ENCODE results near the gene ADAMTS3. TPM values are rescaled to one million over a fixed set of nuclear protein-coding genes. Genes with fewer than 3 reads are reported as not detected.

ADAMTS3 gene
- total and polyA plus RNA-seq, 2 experiments from 2014 or later = 1.2 to 3.7 TPM

DNA sequence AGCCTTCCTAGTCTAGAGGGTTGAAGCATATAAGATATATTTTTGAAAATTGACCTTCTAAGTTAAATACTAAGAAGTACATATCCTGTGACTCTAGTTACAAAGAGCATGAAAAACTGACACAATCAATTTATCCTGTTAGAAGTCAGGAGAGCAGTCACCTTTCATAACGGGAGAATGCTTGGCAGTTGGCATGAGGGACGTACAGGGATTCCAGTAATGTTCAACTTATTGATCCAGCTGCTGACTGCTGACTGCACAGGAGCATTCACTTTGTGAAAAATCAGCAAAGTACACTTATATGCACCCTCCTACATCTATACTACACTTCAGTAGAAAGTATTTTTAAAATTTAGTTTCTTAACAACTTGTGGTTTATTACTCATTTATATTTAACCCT lies 4.2 kb downstream of the ADAMTS3 start:
- no peak overlapping the region for H3K4me2 ChIP-seq
- Mint-ChIP-seq H3K4me3 (no peak overlapping the region), H3K4me1 (peaks cover 20% of the 10 kb centered on the region), H3K27ac (no peak overlapping the region), H3K9me3 (no peaks in the 10 kb centered on the region), H3K36me3 (ENCODE audit: low read depth) (no peaks in the 10 kb centered on the region; the same call in 2 of the 3 replicates), H3K27me3 (ENCODE audit: insufficient read depth, low read depth, poor library complexity) (peaks cover 3% of the 10 kb centered on the region)
- no peaks in the 10 kb centered on the region for H3K9me2 ChIP-seq (ENCODE audit: insufficient read depth)
- TF ChIP-seq POLR2AphosphoS5 (IDR thresholded peaks at IDR 0.05; ENCODE audit: low read depth) (no peak), JUNB (IDR thresholded peaks at IDR 0.05; ENCODE audit: unreplicated experiment) (no peak), ZNF331 (CRISPR knock-in tag; IDR thresholded peaks at IDR 0.05; ENCODE audit: low read depth) (no peak), ETS1 (IDR thresholded peaks at IDR 0.05) (no peak), NANOG (IDR thresholded peaks at IDR 0.05; ENCODE audit: borderline replicate concordance) (no peak), STAT1 (IDR thresholded peaks at IDR 0.05; ENCODE audit: unreplicated experiment) (no peak), EZH2 (IDR thresholded peaks at IDR 0.05; ENCODE audit: low read depth, unreplicated experiment) (no peak), ZNF462 (CRISPR knock-in tag; IDR thresholded peaks at IDR 0.05) (no peak), ZNF114 (CRISPR knock-in tag; IDR thresholded peaks at IDR 0.05) (no peak), REST (IDR thresholded peaks at IDR 0.05; ENCODE audit: unreplicated experiment) (no peak), EZH2phosphoT487 (IDR thresholded peaks at IDR 0.05; ENCODE audit: unreplicated experiment) (no peak)
- TF ChIP-seq, protein P1, sequence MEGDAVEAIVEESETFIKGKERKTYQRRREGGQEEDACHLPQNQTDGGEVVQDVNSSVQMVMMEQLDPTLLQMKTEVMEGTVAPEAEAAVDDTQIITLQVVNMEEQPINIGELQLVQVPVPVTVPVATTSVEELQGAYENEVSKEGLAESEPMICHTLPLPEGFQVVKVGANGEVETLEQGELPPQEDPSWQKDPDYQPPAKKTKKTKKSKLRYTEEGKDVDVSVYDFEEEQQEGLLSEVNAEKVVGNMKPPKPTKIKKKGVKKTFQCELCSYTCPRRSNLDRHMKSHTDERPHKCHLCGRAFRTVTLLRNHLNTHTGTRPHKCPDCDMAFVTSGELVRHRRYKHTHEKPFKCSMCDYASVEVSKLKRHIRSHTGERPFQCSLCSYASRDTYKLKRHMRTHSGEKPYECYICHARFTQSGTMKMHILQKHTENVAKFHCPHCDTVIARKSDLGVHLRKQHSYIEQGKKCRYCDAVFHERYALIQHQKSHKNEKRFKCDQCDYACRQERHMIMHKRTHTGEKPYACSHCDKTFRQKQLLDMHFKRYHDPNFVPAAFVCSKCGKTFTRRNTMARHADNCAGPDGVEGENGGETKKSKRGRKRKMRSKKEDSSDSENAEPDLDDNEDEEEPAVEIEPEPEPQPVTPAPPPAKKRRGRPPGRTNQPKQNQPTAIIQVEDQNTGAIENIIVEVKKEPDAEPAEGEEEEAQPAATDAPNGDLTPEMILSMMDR (conservative IDR thresholded peaks at IDR 0.05; ENCODE audit: low read depth in 2 of 2) = no peak
- DNase-seq (ENCODE audit: low spot score) (no peak), ATAC-seq (no peak)
- H3K79me2 ChIP-seq (replicated peaks; ENCODE audit: insufficient read depth) = no peaks in the 10 kb centered on the region
- no peak overlapping the region for H2AFZ ChIP-seq
- H3K27ac ChIP-seq (ENCODE audit: low read depth) = no peak overlapping the region
- H4K20me1 ChIP-seq (replicated peaks; ENCODE audit: insufficient read depth) = no peaks in the 10 kb centered on the region
- H3K27me3 ChIP-seq (ENCODE audit: insufficient read depth) = no peaks in the 10 kb centered on the region
- H3F3A ChIP-seq (replicated peaks; ENCODE audit: low read depth) = 0 out of 2 replicates have a peak, but pooled peaks cover 3% of the 10 kb centered on the region
- no peaks in the 10 kb centered on the region for H3K36me3 ChIP-seq (ENCODE audit: insufficient read depth)
- peaks cover 9% of the 10 kb centered on the region for H3K4me1 ChIP-seq (ENCODE audit: insufficient read depth)
- H3K4me3 ChIP-seq = no peak overlapping the region
